Dermis blood vessel endothelial cell (primary cell): Measurements from ENCODE around the gene FUT4. TPM values are rescaled to one million over a fixed set of nuclear protein-coding genes. Genes with fewer than 3 reads are reported as not detected.
"Not testable (repeated sequence)": the region's sequence is repeated elsewhere in the genome, so short reads cannot be mapped to it uniquely, and the experiment has no call there.

ENCODE experiments used
- DNase-seq: peaks from one replicate; pipeline ENCODE4 v3.0.0; 2010
- total RNA-seq: library from RNA; depleted of rRNA; stranded (reverse); fragments of >200 nt; gene quantifications from 2 replicates; pipeline ENCODE4 v1.2.3, GENCODE V29; 2014

FUT4 gene
- total RNA-seq, 1 donor from 2014 or later = 6.5 TPM

- no peak for DNase-seq
Observed at GRCh38 chr11:94568200-94568599, 24.5 kb downstream of the FUT4 start.

GRCh38 chr11:94568717-94569116, 25.0 kb downstream of the FUT4 start:
- DNase-seq = no peak

- DNase-seq = not testable (repeated sequence)
Observed at GRCh38 chr11:94572975-94573374, 29.3 kb downstream of the FUT4 start.

DNA sequence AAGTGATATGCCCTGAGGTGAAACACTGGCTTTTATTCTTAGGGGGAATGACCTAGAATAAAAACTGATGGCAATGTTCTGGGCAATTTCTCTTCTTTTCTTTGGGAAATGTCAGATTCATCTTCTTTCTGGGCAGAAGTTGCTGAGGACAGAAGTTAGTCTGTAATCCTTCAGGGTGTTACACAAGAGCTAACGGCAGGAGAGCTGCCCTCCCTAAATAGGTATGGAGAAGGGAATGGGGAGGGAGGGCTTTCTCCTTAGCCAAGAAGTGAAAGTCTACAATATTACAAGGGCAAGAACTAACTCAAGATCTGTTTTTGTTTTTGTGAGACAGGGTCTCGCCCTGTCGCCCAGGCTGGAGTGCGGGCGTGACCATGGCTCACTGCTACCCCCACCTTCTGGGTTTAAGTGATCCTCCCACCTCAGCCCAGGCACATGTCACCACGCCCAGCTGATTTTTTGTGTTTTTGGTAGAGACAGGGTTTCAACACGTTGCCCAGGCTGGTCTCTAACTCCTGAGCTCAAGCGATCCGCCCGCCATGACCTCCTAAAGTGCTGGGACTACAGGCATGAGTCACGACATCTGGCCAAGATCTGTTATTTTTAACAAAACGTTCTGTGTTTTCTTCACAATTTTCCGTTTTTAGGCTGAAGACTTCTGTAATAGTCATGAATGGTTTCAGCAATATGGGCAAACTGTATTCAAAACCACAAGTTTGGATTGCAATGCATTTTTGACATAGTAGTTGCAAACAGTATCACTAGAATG, 30.7 kb downstream of the FUT4 start:
- DNase-seq = no peak

GRCh38 chr11:94576306-94576705, 32.6 kb downstream of the FUT4 start:
- no peak for DNase-seq

GRCh38 chr11:94577841-94578240, 34.1 kb downstream of the FUT4 start:
- DNase-seq = peak; percentile 3

- no peak for DNase-seq
Observed at GRCh38 chr11:94581926-94582325, 38.2 kb downstream of the FUT4 start.

- DNase-seq = no peak
Observed at GRCh38 chr11:94583213-94583865, 39.6 kb downstream of the FUT4 start.

DNA sequence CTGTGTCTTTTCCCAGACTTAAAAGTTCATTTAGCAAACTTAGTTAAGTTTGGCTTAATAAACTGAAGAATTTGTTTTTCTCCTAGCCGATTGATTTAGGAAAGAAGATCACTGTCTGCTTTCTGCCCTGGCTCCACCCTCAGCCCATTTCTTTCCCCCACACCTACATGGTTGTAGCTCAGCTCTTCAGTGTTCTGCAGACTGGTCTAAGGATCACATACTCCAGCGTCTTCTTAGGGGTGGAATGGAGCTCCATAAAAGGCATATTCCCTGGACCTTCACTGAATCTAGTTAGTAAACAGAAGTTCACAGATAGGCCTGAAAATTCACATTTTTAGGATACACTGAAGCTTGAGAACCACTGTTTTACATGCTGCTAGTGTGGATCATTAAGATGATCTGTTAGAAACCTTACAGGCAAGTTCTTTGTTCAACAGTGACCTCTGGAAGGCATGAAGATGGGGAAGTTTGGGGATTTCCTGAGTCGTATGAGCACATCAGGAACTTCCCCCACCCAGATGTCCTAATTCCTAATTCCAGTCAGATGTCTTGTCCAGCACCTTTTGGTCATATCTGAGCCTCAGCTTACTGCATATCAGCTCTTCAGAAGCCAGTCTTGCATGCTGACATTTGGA, 40.3 kb downstream of the FUT4 start:
- DNase-seq = no peak

- DNase-seq = no peak
Observed at GRCh38 chr11:94584978-94585377, 41.3 kb downstream of the FUT4 start.

GRCh38 chr11:94585399-94585798, 41.7 kb downstream of the FUT4 start:
- no peak for DNase-seq

DNA sequence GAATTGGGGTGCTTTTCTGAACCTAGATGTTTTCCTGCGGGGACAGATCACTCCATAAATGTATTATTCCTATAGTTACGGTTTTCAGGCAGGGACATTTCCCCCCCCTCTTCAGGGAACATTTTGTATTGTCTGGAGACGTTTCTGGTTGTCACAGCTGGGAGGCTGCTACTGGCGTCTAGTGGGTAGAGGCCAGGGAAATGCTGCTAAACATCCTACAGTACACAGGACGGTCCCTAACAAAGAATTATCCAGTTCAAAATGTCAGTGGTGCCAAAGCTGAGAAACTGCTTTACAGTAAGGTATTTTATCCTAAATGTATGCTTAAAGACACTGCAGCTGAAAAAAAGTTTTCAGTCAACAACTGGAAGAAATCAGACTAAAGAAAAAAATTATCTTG, 42.8 kb downstream of the FUT4 start:
- no peak for DNase-seq

DNA sequence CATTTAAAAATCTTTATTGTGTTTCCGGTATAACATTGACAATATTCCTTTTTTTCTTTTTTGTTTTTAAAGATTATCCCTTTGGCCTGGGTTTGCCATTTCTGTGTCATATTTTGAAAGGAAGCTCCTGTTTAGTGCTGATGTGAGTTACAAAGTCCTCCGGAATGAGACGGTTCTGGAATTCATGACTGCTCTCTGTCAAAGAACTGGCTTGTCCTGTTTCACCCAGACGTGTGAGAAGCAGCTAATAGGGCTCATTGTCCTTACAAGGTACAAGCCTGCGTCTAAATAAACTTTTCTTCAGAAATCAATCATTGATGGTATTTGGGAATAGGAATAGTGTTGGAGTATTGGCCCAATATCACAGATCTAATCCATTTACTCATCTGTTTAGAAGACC, 43.3 kb downstream of the FUT4 start:
- DNase-seq = no peak

DNA sequence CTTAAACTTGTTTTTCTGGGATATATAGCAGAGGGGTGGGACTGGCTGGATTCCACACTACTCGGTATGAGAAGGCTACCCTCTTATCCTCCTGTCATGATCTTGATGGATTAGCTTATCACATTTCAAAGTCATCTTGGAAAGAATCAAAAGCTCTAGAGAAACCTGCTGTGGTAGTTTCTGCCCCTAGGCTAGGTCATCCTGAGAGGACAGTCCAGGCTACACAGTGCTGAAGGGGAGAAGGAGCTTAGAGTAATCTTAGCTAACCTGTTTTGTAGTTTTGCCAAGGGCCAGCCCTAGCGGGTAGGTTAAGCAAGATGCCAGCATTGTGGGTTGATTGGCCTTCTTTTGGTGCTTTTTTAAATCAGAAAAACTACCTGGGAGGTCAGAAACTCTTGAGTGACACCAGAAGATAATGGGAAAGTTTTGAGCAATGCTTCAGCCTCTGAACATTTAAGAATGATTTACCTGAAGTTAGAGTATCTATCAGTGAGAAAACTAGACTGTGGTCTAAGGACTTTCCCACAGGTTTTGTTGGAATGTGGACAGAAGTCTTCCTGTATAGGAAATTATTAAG, 44.7 kb downstream of the FUT4 start:
- no peak for DNase-seq

GRCh38 chr11:94590352-94591041, 46.8 kb downstream of the FUT4 start:
- no peak for DNase-seq

GRCh38 chr11:94593030-94593429, 49.3 kb downstream of the FUT4 start:
- DNase-seq = no peak

GRCh38 chr11:94595076-94595475, 51.4 kb downstream of the FUT4 start:
- no peak for DNase-seq

GRCh38 chr11:94597896-94598295, 54.2 kb downstream of the FUT4 start:
- DNase-seq = no peak
